SK-N-MC (cell line): Measurements from ENCODE around the gene POTEI.
"Not testable (repeated sequence)": the region's sequence is repeated elsewhere in the genome, so short reads cannot be mapped to it uniquely, and the experiment has no call there.

ENCODE experiments used
- EZH2 ChIP-seq: fragments of 200-600 bp; sonication (generic); IDR thresholded peaks from one replicate; pipeline ENCODE4 v1.6.1; 2017; ENCODE audit warnings: antibody characterized with exemption
- FOXP2 ChIP-seq: optimal IDR thresholded peaks from 2 replicates; pipeline ENCODE3; 2011; ENCODE audit warnings: mild to moderate bottlenecking, moderate library complexity; ENCODE audit not compliant: insufficient read depth; ENCODE audit errors: extremely low read length, control extremely low read depth
- POLR2AphosphoS5 ChIP-seq: IDR thresholded peaks from 2 replicates; pipeline ENCODE4 v1.6.1; 2012; ENCODE audit warnings: mild to moderate bottlenecking, low read depth, low read length, borderline replicate concordance

GRCh38 chr2:130520992-130521391 is 11.9 kb upstream of the POTEI start, which contains the start of gene CFC1B:
- TF ChIP-seq EZH2, POLR2AphosphoS5, FOXP2: not testable (repeated sequence)
